Effector memory CD4-positive, alpha-beta T cell (primary cell): Measurements from ENCODE around the gene GBP7.

Experiments
- DNase-seq, 3 donors: peaks; one replicate each; pipeline ENCODE4 v3.0.0-alpha.2; 2020
- H3K27ac ChIP-seq: 2 replicates; pipeline ENCODE4 v1.7.0; 2013; ENCODE audit warnings: mild to moderate bottlenecking, low read length, moderate library complexity; ENCODE audit not compliant: insufficient read depth, poor library complexity, severe bottlenecking
- H3K27me3 ChIP-seq: replicated peaks from 2 replicates; pipeline ENCODE4 v1.7.0; 2013; ENCODE audit warnings: mild to moderate bottlenecking, low read length; ENCODE audit not compliant: insufficient read depth, control insufficient read depth, poor library complexity, severe bottlenecking
- H3K36me3 ChIP-seq: 2 replicates; pipeline ENCODE4 v1.7.0; 2013; ENCODE audit warnings: mild to moderate bottlenecking, low read length, moderate library complexity; ENCODE audit not compliant: control insufficient read depth, insufficient read depth
- H3K4me1 ChIP-seq: 2 replicates; pipeline ENCODE4 v1.7.0; 2013; ENCODE audit warnings: low read length, mild to moderate bottlenecking; ENCODE audit not compliant: control insufficient read depth, insufficient read depth, poor library complexity, severe bottlenecking
- H3K4me3 ChIP-seq: 2 replicates; pipeline ENCODE4 v1.7.0; 2013; ENCODE audit warnings: low read length, low read depth, mild to moderate bottlenecking; ENCODE audit not compliant: insufficient read depth, poor library complexity, severe bottlenecking
- H3K9me3 ChIP-seq: 2 replicates; pipeline ENCODE4 v1.7.0; 2013; ENCODE audit warnings: mild to moderate bottlenecking, low read length, moderate library complexity; ENCODE audit not compliant: control insufficient read depth

GBP7 gene

DNA sequence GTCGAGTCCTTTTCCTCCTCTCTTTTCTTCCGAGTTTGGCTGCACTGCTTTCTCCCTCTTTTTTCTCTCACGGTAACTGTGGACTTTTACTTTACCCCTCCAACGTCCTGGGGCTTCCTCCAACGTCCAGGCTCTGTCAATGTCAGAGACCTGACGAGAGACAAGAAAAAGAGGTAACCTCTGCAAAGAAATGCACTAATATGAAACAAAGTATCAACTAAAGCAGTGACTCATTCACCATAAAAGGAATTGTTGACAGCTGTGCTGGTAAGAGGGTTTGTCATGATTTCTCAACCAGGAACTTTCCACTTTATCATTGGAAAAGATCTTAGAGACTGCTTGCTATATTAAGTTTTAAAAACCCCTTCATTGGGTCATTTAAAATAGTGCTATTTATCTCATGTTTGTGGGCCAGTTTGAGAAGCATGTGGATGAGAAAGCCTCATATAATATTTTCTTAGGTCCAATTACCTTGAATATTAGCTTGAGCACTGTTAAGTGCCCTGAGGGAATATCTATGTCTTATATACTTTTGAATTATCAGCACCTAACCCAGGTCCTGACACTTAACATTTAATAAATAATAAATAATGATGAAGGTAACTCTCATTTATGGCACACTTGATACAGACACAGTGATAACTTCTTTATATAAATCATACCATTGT lies 49.8 kb downstream of the GBP7 start, which contains the start of gene GBP2:
TSS of gene GBP2 (minus strand) at position 202 of the 668 bp plus-strand sequence. CDS start 4,148 bp downstream, outside the sequence.
- Histone ChIP-seq H3K27ac (peak within 1 kb of the TSS; percentile 81), H3K4me1 (no peaks in the 10 kb centered on the region), H3K4me3 (peak within 1 kb of the TSS; percentile 75)

DNA sequence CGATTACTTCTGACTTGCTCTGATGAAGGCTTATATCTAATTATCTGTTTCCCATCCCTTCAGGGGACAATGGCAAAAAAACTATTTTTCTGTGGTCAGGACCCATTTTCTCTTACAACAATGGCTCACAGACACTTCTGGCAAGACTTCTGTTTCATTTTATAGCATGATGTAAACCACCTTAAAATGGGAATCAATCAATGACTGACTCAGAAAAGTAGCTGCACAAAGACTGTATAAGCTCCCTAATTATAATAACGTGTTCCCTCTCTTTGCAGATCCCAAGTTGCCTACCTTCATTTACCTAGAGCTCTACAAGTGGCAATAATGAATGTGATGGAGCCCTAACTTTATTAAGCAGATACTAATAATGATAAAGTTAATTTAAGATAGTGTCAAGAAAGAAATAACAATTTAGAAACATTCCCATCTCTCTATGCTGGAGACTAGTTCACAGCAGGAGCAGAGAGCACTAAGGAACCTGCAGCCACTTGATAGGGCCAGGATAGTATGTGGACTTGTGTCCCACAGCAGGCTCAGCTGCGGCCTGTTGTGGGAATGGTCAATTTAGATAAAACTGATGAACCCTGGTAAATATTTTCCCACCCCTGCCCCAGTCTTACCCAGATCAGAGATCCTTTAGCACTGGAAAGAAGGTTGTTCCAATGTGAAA lies 50.4 kb downstream of the GBP7 start:
- Histone ChIP-seq H3K36me3 (peaks cover 4% of the 10 kb centered on the region), H3K27me3 (no peaks in the 10 kb centered on the region), H3K4me1 (no peaks in the 10 kb centered on the region), H3K9me3 (no peaks in the 10 kb centered on the region), H3K27ac (peak overlapping the region; percentile 81), H3K4me3 (peak overlapping the region; percentile 75)
- DNase-seq: no peak

More for the DNA sequence above, 49.8 kb downstream of the GBP7 start, which contains the start of gene GBP2:
- H3K36me3 ChIP-seq: no peaks in the 10 kb centered on the region
- H3K9me3 ChIP-seq: no peaks in the 10 kb centered on the region
- no peak for DNase-seq
- no peaks in the 10 kb centered on the region for H3K27me3 ChIP-seq

DNA sequence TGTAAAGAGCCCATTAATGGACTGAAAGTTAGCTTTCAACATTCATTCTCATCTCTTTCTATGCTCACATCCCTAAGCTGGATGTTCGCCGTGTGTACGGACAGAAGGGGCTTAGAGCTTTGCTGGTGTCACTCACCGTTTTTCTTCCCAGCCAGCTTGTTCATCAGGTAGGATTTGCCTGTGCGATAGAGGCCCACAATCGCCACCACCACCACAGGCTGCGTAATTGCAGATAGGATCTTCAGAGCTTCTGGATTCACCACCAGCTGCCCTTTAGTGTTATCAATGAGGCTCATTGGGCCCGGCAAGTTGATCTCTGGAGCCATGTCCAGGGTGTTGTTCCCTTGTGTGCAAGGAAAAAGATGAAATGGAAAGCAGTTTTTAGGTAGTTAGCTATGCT lies 54.2 kb downstream of the GBP7 start:
- Histone ChIP-seq H3K27ac (no peak overlapping the region), H3K4me1 (no peaks in the 10 kb centered on the region), H3K27me3 (no peaks in the 10 kb centered on the region), H3K4me3 (no peak overlapping the region), H3K9me3 (no peaks in the 10 kb centered on the region), H3K36me3 (peaks cover 38% of the 10 kb centered on the region)
- no peak for DNase-seq

DNA sequence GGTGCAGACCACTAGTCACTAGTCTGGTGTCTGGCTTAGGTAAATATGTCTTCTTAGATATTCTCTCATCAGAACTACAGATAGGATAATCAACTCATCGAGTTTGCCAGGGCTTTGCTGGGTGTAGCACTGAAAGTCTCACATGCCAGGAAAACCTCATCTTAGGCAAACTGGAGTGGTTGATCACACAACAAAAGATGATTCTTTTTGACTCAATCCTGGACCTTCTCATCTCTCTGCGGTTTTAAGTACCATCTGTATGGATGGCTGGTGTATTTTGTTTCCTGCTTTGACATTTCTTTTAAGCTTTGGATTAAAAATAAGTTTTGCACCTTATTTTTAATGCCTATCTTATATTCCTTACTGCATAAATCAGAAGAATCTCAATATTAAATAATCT lies 61.1 kb downstream of the GBP7 start:
- Histone ChIP-seq H3K9me3 (no peaks in the 10 kb centered on the region), H3K27me3 (no peaks in the 10 kb centered on the region), H3K36me3 (peaks cover 85% of the 10 kb centered on the region), H3K27ac (no peak overlapping the region), H3K4me1 (no peaks in the 10 kb centered on the region), H3K4me3 (no peak overlapping the region)
- DNase-seq: no peak

DNA sequence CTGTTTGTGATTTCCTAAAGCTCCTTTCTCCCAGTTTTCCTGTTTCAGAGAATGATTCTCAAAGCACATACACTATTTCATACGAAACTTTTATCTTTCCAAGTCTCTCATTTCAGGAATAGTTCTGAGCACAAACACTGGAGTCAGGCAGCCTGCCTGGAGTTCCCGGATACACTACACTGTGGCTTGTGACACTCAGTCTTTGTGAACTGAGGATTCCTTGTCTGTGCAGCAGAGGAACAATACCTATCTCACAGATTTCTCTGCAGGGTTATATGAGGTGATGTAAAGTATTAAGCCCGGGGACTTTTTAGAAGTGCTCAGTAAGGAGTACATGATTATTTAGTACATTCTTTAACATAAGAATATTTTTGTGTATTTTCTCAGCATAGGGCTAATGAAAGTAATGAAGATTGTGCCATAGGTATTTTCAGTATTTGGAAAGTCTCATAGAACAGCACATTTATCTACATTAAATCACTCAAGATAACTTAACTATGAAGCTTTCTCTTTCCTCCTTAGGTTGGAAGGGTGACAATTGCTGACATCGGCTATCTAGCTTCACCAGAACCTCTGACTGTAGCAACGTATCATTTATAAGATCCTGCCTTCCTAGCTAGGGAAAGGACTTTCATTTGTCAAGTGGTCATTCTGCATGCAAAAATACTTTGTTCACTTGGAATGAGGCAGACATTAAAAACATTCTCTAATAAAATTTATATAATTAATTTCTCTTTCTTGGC lies 62.8 kb downstream of the GBP7 start:
- DNase-seq: no peak
- no peaks in the 10 kb centered on the region for H3K4me1 ChIP-seq
- no peaks in the 10 kb centered on the region for H3K27me3 ChIP-seq
- H3K4me3 ChIP-seq: no peak overlapping the region
- H3K36me3 ChIP-seq: peaks cover 85% of the 10 kb centered on the region
- no peak overlapping the region for H3K27ac ChIP-seq
- no peaks in the 10 kb centered on the region for H3K9me3 ChIP-seq

DNA sequence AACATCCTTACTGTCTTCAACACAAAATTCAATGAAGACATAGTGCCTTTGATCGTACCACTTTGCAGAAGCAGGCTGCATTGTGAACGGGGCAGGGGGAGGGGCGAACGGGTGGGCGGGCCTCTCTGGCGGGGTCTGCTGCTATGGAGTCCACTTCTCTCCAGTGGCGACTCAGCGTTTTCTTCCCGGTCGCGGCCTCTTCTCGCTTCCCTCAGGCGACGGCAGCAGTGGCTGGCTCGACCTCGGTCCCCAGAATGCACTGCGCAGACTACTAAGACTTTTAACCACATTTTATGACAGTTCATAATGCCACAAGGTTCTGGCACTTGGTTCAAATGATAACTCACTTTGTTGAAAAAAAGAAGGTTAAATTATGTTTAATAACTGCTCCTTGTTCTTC lies 71.1 kb downstream of the GBP7 start:
- Histone ChIP-seq H3K27ac (no peak overlapping the region), H3K27me3 (no peaks in the 10 kb centered on the region), H3K9me3 (no peaks in the 10 kb centered on the region), H3K36me3 (peaks cover 51% of the 10 kb centered on the region), H3K4me3 (no peak overlapping the region), H3K4me1 (no peaks in the 10 kb centered on the region)
- no peak for DNase-seq

DNA sequence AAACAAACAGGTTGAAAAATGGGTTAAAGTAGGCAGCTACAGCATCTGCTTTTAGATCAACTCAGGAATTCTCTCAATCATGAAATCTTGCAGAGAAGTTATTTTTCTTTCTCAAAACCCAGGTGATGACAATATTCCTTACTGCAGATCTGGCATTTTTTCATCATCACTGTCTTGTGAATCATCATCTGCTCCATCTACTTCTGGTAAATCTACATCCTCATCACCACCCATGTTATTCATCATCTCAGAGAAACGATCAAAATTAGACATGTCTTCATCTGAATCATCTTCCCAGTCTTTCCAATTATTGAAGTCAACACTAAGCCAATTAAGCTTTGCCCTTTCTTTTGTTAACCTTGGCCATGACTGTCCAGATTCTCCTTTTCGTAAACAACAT lies 71.7 kb downstream of the GBP7 start:
- Histone ChIP-seq H3K4me3 (no peak overlapping the region), H3K27me3 (no peaks in the 10 kb centered on the region), H3K27ac (no peak overlapping the region), H3K9me3 (no peaks in the 10 kb centered on the region), H3K4me1 (no peaks in the 10 kb centered on the region), H3K36me3 (peaks cover 45% of the 10 kb centered on the region)
- no peak for DNase-seq

DNA sequence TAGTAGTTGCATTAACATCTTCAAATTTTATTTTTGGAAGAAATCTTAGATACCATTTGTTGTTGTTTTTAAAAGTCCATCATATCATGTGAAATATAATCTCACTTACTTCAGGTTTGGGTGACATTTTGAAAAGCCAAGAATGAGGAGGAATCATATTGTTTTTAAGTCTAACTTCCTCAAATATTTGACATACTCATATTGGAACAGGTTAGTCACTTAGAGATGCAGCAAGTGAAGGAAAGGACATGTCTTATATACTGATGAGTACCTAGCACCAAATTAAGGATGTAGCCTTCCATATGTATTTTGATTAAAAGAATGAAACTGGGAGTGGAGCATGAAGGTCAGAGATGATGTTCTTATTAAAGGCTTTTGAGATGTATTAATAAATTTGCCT lies 73.8 kb downstream of the GBP7 start:
- Histone ChIP-seq H3K36me3 (peaks cover 24% of the 10 kb centered on the region), H3K27ac (no peak overlapping the region), H3K9me3 (no peaks in the 10 kb centered on the region), H3K27me3 (no peaks in the 10 kb centered on the region), H3K4me3 (no peak overlapping the region), H3K4me1 (no peaks in the 10 kb centered on the region)
- DNase-seq: no peak

DNA sequence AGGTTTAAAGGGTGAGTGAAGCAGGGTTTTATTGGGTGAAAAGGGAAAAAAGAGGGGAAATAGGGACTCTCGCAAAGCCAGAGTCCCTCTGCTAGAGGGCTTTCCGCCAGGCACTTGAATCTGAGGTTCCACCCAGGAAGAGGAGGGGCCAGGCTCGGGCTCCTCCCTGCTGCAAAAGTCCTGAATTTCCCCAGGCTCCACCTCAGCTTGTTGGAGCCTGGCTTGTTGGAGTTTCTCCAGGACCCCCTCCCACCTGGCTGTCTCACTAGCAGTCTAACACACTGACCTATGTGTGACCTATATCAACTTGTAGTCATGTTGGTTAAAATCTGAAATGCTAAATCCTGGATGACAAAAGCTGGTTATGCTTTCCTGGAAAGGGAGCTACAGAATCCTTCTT lies 75.4 kb downstream of the GBP7 start:
- H3K4me1 ChIP-seq: no peaks in the 10 kb centered on the region
- peaks cover 8% of the 10 kb centered on the region for H3K36me3 ChIP-seq
- no peak overlapping the region for H3K27ac ChIP-seq
- H3K4me3 ChIP-seq: no peak overlapping the region
- H3K27me3 ChIP-seq: no peaks in the 10 kb centered on the region
- peaks cover 3% of the 10 kb centered on the region for H3K9me3 ChIP-seq
- DNase-seq: no peak

DNA sequence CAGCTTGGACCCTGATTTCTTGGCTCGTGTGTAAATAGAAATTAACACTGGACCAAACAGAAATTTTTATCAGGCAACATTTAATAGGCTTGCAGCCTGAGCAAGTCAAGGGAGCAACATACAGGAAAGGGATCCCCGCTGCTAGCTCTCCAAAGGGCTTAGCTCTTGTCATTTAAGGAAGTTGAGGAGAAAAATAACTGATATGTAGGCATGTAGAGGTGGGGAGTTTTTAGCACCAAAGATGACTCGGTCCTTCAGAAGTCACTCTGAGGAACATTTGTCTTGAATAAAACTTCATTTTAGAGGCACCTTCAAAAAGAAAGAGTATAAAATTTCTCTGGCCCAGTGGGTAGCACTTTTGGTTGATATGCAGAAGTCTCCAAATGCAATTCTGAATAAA lies 76.9 kb downstream of the GBP7 start:
- Histone ChIP-seq H3K4me3 (no peak overlapping the region), H3K9me3 (peaks cover 3% of the 10 kb centered on the region), H3K27ac (no peak overlapping the region), H3K36me3 (no peaks in the 10 kb centered on the region), H3K4me1 (no peaks in the 10 kb centered on the region), H3K27me3 (no peaks in the 10 kb centered on the region)
- no peak for DNase-seq
